Keratinocyte (primary cell): ENCODE data around the gene SHISA3.

ENCODE experiments used
- EZH2 ChIP-seq: IDR thresholded peaks from one replicate; pipeline ENCODE4 v1.6.1; 2012; ENCODE audit warnings: inconsistent platforms, mild to moderate bottlenecking, low read length, moderate library complexity
- TF ChIP-seq, protein P1 (sequence below), 3 experiments: IDR thresholded peaks in 1 of 3; conservative IDR thresholded peaks in 1 of 3; optimal IDR thresholded peaks in 1 of 3; 2 replicates in 2 of 3; 3 replicates in 1 of 3; pipeline versions ENCODE3 to v1.5.1; 2011; ENCODE audit warnings: low read length in 3 of 3, mild to moderate bottlenecking in 3 of 3, moderate library complexity in 2 of 3, control low read depth in 1 of 3, inconsistent platforms in 1 of 3; ENCODE audit not compliant: insufficient read depth in 2 of 3; ENCODE audit errors: extremely low read depth in 1 of 3

GRCh38 chr4:42348247-42348646 lies 49.0 kb upstream of the SHISA3 start:
- TF ChIP-seq, protein P1, sequence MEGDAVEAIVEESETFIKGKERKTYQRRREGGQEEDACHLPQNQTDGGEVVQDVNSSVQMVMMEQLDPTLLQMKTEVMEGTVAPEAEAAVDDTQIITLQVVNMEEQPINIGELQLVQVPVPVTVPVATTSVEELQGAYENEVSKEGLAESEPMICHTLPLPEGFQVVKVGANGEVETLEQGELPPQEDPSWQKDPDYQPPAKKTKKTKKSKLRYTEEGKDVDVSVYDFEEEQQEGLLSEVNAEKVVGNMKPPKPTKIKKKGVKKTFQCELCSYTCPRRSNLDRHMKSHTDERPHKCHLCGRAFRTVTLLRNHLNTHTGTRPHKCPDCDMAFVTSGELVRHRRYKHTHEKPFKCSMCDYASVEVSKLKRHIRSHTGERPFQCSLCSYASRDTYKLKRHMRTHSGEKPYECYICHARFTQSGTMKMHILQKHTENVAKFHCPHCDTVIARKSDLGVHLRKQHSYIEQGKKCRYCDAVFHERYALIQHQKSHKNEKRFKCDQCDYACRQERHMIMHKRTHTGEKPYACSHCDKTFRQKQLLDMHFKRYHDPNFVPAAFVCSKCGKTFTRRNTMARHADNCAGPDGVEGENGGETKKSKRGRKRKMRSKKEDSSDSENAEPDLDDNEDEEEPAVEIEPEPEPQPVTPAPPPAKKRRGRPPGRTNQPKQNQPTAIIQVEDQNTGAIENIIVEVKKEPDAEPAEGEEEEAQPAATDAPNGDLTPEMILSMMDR (optimal IDR thresholded peaks at IDR 0.05 in 1 of 3, IDR thresholded peaks at IDR 0.05 in 1 of 3, conservative IDR thresholded peaks at IDR 0.05 in 1 of 3; ENCODE audit: extremely low read depth in 1 of 3, insufficient read depth in 2 of 3, low read length in 3 of 3): no peak
- no peak for TF ChIP-seq EZH2
